HG03565 (cell line): ENCODE measurements around the gene SORBS1.
A peak's percentile ranks its signal among the peaks of the same experiment; 100 is the strongest.

Experiments used
- ATAC-seq: cut with Tn5 transposase; IDR thresholded peaks from one replicate; pipeline ENCODE4 v1.9.1; 2021; ENCODE audit warnings: mild to moderate bottlenecking, moderate library complexity; ENCODE audit not compliant: unreplicated experiment

Gene SORBS1

DNA sequence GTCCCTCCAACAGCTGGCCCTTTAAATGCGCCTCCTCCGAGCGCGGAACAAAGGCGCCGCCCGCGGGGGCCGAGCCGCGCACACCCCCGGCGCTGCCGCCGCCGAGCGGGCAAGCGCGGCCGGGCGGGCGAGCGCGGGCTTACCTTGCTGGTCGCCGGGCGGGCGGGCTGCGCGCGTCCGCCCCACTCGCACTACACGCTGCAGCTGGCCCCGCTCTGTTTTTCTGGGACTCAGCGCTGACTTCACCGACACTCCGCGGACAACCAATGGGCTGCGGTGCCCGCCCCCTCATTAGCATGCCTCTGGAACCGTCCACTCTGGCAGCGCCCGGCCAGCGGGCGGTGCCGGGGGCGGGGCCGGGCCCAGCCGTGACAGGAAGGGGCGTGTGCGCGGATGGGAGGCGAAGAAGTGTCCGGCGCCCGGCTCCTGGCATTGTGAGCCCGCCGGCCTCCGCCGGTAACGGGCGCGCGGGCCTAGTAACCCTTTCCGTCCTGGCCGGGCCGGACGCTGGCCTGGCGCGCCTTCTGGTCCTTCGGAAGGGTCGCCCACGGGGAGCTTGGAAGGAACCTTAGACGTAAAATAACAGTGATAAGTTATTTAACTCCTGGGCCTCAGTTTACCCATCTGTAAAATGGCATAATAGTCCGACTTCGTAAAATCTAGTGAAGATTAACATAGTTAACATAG is at the start of gene SORBS1:
SORBS1 (minus strand) TSS at position 195 of the 687 bp plus-strand sequence. CDS start 120,236 bp downstream, outside the sequence.
- ATAC-seq = peak; percentile 98

DNA sequence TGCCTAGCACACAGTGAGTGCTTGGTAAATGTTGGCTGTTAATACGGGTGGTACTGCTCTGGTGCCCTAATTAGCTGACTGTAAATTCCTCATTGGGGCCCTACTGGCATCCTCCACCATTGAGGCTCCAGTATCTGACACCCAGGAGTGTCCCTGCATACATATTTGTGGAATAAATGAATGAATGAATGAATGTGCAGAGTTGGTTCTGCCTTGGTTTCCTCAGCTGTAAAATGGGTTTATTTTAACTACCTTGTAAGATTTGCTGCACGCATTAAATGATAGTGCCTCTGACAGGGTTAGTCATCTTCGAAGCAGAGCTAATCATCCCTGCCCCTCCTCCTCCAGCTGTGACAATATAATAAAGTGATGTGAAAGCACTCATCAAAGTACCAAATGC is 49.6 kb upstream of the SORBS1 start:
- ATAC-seq = no peak

DNA sequence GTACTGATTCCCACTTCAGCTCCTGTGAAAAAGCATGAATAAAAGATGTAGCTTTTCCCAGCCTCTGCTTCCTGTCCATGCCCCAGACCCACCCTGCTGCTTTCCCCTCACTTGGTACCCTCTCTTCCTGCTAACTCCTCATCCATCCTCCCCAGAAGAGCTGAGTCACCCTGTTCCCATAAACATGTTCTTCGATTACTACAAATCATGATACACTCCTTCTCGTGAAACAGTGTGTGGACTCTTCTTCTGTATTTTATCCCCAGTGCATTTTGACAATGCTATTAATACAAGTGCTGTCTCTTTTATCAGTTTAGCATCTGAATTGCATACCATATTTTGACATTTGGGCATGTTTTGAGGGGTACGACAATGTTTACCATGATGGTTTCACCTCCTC is 45.8 kb upstream of the SORBS1 start:
- no peak for ATAC-seq

DNA sequence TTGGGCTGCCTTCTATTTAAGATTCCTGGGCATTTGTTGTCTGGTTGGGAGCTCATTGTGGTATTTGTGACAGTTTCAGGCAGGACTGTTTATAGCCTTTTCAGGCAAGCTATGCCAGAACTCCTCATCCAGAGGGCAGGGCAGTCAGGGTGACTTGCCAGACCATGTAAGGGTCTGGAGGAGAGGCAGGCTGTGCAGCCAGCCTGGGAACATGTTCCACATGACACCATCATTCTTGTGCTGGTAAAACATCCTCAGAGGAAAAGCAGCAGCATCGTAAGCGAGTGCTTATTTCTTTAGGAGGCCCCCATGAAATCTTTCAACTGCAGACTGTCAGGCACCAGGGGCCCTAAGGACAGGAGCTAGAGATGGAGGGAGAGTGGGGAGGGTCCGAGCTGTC is 44.0 kb upstream of the SORBS1 start:
- ATAC-seq = no peak

DNA sequence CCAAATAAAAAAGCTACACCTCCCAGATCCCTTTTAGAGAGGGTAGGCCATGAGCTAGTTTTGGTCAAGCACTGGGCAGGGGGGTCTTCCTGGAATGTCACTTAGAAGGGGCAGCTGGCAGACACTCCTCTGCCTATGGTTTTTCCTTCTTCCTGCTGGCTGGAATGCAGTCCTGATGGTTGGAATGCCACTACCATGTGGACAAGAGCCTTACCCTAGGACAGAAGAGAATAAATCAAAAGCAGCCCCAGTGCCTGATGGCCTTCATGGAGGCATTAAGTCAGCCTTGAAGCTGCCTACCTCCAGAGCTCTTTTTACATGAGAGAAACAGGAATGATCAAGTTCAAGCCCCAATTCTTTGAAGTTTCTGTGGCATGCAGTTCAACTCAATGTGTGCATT is 43.5 kb upstream of the SORBS1 start:
- no peak for ATAC-seq

DNA sequence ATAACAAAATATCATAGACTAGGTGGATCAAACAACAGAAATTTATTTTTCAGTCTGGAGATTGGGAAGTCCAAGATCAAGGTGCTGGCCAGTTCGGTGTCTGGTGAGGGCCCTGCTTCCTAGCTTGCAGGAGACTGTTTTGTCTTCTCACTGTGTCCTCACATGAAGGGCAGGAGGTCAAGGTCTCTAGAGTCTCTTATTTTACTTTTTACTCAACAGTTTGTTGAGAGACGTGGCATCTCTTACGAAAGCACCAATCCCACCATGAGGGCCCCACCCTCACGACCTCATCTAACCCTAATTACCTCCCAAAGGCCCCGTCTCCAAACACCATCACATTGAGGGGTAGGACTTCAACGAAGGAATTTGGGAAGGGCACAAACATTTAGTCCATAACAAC is 41.2 kb upstream of the SORBS1 start:
- ATAC-seq = no peak

DNA sequence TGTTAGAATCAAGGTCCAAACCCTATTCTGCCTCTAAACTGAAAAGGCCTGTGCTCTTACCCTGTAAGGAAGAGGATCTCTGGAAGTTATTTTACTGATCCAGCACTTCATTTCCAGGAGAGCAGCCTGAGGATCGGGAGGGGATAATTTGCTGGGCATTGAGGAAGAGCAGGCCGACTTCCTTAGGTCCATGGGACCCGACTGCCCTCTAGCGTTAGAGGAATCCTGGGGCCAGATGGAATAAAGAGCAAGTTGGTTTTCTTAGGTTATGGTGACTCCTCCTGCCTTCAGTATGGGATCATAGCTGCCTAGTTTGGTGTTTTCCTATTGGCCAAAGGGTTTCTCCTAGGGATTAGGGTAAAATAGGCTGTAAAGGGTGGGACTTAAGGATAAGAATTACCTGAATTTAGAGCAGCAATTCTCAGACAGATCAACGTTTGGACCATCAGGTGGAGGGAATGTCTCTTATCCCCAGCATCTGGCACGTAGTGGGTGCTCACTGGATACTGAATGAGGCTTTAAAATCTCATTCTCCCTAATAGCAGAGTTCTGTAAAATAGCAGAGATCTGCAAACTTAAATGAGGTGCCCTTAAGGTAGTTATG is 40.0 kb upstream of the SORBS1 start:
- no peak for ATAC-seq

DNA sequence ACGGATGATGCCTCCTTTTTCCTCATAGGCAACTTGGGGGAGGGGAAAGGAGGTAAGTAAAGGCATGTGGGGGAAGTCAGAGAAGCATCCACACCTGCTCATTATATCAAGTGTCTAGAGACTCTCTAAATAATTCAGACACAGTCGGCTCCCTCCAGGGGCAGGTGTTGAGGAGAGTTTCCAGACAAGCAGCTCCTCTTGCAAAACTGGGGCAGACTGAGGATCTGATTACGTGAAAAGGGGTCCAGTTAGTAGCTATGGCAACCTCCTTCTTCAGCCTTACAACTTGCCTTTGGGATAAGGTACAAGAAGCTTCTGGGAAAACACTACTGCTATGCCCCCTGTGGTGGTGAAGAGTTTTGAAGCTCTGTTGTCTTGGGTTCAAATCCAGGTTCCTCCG is 39.0 kb upstream of the SORBS1 start:
- ATAC-seq = no peak

DNA sequence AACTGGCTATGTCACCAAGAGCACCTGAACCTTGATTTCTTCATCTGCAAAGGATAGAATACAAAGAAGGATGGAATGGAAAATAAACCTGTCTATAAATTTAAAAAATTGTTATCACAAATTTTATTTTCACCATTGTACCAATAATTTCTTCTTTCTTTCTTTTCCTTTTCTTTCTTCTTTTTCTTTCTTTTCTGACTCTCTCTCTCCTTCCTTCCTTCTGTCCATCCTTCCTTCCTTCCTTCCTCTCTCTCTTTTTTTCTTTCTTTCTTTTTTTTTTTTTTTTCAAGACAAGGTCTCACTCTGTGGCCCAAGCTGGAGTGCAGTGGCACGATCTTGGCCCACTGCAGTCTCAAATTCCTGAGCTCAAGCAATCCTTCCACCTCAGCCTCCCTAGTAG is 36.6 kb upstream of the SORBS1 start:
- no peak for ATAC-seq

DNA sequence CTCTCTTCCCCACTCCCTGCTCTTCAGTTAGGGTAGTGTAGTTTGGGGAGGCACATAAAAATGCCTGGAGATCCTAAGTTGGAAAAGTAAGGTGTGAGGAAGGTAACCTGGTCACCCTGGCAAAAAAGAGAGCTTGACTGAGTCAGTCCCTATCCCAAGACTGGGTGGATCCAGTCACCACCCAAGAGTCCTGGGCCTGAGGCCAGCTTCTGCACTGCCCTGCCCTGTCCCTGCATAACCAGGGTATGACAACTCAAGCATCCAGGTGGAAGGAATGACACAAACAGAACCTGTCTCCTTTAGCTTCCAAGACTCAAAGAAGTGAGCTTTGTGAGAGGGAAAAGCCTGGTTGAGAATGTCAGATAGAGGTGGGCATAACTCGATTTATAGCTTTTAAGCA is 26.9 kb upstream of the SORBS1 start:
- ATAC-seq = no peak

DNA sequence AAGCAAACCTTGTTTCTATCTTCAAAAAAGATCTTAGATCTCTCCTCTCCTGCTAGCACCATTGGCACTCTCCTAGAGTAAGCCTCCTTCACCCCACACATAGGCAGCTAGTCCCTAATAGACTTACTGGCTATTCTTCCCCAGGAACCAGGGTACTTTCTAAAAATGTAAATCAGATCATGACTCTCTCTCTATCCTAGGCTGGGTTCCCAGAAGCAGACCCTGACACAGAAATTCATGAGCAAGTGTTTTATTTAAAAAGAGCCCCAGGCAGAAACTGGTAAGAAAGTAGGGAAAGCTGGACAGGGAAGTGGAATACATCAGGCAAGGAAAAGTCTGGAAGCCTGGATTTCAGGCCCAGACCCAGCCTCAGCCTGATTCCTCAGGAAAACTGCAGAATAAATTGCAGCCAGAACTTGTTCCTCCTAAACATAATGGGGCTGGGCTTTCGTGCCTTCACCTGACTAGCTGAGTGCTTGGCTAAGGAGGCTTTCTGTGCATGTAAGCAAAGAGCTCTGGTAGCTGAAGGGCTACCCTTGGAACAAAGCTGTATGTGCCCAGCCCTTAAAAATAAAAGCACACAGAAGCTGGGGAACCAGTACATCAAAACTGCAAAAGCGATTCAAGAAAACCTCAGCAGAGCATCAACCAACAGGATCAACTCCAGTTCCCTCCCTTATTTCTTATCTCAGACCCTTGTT is 18.8 kb upstream of the SORBS1 start:
- no peak for ATAC-seq

DNA sequence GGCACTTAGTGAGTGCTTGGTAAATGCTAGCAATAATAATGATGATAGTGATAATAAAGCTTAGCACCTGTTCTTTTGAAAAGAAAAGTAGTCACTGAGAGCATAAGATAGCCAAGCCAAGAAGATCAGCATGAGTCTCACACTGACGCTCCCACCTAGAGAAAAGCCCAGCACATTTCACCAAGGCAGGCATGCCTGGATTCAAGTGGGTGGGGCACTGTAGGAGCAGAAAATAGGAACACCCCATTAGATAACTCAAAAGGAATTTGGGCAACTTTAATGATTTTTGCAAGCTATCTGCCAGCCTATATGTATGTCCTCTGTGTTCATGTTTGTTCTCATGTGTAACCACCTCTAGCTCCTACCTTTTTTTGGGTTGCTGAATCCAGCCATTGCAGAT is 18.1 kb upstream of the SORBS1 start:
- no peak for ATAC-seq

DNA sequence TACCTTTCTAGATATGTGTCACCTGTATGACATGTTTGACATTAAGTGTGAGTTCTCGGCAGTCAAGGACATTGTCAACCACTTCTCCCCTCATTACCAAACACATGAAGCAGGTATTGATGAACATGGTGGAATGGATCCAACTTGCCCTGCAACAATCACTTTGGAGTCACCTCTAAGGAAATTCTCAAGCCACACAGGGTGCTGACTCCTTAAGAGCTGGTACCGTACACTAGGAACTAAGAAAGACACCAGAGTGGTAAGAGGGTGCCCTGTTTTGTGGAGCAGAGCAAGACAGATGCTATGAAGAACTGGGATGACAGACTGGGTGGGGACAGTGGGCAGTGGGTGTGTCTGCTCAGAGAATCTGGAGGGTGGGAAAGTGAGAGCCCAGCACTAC is 17.4 kb upstream of the SORBS1 start:
- ATAC-seq = no peak

DNA sequence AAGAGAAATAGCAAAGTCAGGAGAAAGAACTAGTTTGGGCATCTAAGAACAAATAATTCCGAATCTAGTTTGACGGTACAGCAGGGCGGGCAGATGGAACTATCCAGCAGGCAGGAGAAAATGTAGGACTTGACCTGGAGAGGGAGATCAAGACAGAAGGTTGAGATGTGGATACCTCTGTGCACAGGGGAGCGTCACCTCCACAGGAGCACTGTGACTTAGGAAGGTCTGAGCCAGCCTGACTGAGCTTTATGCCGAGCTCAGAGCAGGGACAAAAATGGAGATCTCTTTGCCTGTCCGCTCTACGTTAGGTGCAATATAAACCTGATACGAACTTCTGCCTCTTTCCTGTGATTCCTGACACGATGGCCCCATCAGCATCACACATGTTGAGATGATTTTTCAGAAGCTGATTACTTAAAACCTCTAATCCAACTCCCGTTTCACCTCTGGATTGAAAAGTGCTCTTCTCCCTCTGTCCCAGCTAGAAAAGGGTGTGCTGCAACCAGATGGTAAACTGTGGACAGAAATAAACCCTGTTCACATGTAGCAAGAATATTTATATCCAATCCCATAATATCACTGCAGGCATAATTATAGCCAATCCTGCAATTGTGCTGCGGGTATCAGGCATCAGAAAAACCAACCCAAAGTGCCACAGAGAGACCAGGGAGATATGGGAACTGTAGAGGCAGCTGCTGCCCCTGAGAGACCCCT is 13.6 kb upstream of the SORBS1 start:
- ATAC-seq = no peak

DNA sequence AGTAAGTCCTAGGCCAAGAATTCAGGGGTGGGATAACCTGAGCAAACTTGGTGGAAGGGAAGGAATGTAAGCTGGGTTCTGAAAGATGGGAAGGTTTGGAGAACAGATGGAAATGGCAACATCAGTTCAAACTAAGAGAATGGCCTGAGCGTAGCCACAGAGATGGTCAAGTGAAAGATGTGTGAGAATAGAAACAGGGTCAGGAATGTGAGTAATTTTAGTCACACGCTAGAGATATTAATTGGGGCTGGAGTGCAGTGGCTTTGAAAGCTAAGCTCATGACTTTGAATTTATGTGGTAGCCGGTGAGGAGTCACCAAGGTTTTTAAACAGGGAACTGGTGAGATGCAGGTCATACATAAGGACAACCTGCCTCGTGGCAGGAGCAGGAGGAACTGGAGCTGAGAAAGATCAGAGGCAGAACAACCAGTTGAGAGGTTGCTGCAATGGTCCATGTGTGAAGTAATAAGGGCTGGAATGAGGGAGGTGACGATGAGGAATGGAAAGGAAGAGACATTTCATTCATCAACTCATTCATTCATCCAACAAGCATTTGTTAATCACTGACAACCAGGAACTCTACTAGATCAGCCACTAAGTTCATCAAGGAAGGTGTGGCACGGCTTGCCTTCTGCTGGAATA is 12.9 kb upstream of the SORBS1 start:
- ATAC-seq = no peak

DNA sequence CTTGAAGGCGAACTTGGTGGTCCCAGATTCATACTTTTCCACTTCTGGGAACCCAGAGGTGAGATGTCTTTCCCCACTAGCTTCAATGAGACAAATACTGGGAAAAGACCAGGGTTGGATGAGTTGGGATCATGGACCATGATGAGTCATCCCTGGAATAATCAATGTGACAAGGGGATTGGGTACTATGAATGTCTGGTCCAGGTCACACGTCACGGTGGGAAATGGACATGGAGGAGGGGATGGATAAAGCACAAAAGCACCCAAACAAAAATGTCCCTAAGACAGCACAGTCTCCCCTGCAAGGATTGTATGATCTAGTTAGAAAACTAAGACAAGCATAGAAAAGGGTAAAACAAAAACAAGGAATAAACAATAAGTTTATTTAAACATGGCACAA is 12.4 kb upstream of the SORBS1 start:
- ATAC-seq = no peak

DNA sequence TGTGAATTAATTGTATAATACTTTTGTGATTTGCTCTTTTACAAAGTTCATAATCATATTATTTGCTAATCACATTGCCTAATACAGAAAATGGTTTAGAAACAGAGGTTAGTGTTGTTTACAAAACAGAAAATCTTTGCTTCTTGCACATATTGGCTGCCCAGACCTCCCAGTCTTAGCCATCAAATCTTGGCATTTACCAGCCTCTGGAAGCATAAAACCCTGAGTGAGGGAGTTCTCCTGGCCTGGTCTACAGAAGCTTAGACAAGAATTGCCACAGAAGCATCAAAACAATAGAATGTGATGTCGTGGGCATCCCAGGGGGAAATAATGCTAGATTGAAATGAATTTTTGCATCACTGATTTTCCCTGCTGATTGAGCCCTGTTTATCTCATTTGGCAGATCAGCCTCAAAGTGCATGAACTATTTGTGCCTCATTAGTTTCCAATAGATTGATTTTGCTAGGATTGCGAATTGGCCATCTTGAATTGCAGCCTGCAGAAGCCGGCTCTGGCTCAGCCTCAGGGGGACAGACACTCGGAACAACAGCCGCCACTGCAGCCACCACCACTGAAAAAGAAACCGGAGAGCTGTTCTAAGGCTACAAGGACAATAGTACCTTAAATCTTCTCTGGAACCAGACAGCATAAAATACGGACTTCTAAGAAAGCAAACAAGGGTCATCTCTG is 11.1 kb upstream of the SORBS1 start:
- ATAC-seq = no peak

DNA sequence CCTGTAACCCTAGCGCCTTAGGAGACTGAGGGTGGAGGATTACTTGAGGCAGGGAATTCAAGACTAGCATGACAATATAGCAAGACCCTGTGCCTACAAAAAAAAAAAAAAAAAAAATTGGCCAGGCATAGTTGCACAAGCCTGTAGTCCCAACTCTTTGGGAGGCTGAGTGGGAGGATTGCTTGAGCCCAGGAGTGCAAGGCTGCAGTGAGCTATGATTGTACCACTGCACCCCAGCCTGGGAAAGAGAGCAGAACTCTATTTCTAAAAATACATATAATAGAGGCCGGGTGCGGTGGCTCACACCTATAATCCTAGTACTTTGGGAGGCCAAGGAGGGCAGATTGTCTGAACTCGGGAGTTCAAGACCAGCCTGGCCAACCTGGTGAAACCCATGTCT is 10.2 kb upstream of the SORBS1 start:
- ATAC-seq = no peak

DNA sequence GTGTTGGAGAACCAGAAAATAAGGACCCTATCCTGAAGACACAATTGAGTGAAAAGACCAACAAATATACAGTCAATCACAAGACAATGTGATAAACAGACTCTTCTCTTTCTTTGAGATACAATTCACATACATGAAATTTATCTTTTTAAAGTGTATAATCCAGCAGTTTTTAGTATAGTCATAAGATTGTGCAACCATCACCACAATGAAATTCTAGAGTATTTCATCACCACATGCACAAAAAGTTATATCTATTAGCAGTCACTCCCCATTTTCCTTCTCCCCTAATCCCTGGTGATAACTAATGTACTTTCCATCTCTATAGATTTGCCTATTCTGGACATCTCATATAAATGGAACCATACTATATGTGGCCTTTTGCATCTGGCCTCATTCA is 8.2 kb upstream of the SORBS1 start:
- no peak for ATAC-seq

DNA sequence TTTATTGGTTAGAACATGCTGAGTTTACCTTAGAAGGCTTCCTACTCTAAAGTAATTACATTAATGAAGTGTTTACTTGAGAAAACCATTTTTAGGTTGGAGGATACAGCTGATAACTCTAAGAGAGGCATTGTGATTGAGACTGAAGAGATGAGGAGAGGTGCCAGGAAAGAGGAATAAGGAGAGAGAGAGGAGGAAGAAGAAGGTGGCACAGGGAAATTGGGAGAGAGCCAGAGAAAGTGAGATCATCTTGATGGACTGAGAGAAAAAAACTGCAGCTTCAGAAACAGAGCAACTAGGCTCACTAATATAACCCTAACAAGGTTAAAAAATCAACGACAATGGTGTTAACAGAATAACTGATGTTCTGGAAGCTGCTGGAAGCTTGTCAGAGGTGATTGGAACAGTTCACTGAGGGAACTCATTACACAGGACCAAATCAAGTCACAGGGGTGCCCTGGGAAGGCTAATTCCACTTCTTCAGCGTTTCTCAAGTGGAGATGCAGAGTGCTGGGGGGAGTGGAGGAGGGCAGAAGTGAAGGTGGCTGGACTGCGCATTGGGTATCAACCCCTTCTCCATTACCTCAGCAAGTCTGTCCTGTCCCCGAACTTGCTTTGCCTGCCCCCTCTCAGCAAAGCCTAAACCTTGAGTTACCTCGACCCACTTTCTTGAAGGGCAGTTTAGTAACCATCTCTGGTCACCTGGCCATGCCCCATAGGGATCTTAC is 6.9 kb upstream of the SORBS1 start:
- ATAC-seq = no peak
